ENCODE results near the gene SRP68. TPM values are rescaled to one million over a fixed set of nuclear protein-coding genes. Genes with fewer than 3 reads are reported as not detected.
A peak's percentile ranks its signal among the peaks of the same experiment; 100 is the strongest.

Gene SRP68
- total RNA-seq (2014; rRNA removed; shearing (Covaris generic); ENCODE audit: low replicate concordance), result 12.0 and 18.4 TPM in 2 replicates

GRCh38 chr17:76072148-76072858 is at the start of gene SRP68:
SRP68 (minus strand) TSS chr17:76072517; CDS start chr17:76072491, 26 bp downstream.
- H3K36me3 ChIP-seq (ENCODE audit: insufficient read depth, low read length), result no peaks in the 10 kb centered on the region
- H3K27ac ChIP-seq (ENCODE audit: low read length), result peak within 1 kb of the TSS; percentile 76
- H3K9ac ChIP-seq (ENCODE audit: low read length), result peak within 1 kb of the TSS; percentile 71
- peaks cover 28% of the 10 kb centered on the region for H3K4me1 ChIP-seq (ENCODE audit: low read length)
- H3K4me3 ChIP-seq (ENCODE audit: low read length), result peak within 1 kb of the TSS; percentile 94
- H3K9me3 ChIP-seq (ENCODE audit: low read length), result no peaks in the 10 kb centered on the region
- peak; percentile 94 for DNase-seq
- H4K20me1 ChIP-seq (ENCODE audit: insufficient read depth, low read depth, low read length), result peaks cover 12% of the 10 kb centered on the region
- H3K9me2 ChIP-seq (replicated peaks; ENCODE audit: insufficient read depth, low read length), result no peaks in the 10 kb centered on the region
- no peaks in the 10 kb centered on the region for H3K27me3 ChIP-seq (ENCODE audit: low read length)
- H3K4me2 ChIP-seq (ENCODE audit: low read depth, low read length, poor library complexity, severe bottlenecking), result peak within 1 kb of the TSS; percentile 92
- peak within 1 kb of the TSS; percentile 72 for H2AFZ ChIP-seq (ENCODE audit: low read length)
- peaks cover 13% of the 10 kb centered on the region for H3K79me2 ChIP-seq (ENCODE audit: low read length)

DNA sequence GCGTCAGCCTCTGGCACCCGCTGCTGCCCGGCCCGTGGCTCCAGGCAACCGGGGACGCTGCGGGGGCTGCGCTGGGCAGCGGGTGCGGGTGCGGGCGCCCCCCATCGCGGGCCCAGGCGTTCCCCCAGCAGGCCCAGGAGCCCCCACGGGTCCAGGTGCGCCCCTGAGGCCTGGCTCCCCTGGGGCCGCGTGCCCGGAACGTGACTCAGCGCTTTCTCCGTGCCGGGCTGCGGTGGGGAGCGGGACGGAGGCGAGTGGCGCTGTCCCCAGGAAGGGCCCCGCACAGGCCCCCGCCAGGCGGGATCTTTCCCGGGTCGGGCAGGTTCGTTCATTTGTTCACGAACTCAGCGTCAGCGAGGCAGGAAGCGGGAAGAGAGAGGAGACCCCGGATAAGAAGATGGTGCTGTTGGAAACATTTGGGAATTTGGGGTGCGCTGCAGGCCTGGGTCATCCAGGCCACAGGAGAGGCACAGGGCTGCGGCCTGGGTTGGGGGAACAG is 49.7 kb upstream of the SRP68 start:
- Histone ChIP-seq H4K20me1 (ENCODE audit: insufficient read depth, low read depth, low read length) (no peaks in the 10 kb centered on the region), H3K27me3 (ENCODE audit: low read length) (no peaks in the 10 kb centered on the region), H3K4me1 (ENCODE audit: low read length) (peaks cover 12% of the 10 kb centered on the region), H3K9ac (ENCODE audit: low read length) (peak overlapping the region; percentile 47), H3K79me2 (ENCODE audit: low read length) (no peaks in the 10 kb centered on the region), H3K36me3 (ENCODE audit: insufficient read depth, low read length) (no peaks in the 10 kb centered on the region), H3K4me2 (ENCODE audit: low read depth, low read length, poor library complexity, severe bottlenecking) (peak overlapping the region; percentile 58), H3K9me2 (replicated peaks; ENCODE audit: insufficient read depth, low read length) (no peaks in the 10 kb centered on the region), H3K4me3 (ENCODE audit: low read length) (peak overlapping the region; percentile 29; the same call in 1 of the 2 replicates), H3K27ac (ENCODE audit: low read length) (no peak overlapping the region), H3K9me3 (ENCODE audit: low read length) (no peaks in the 10 kb centered on the region), H2AFZ (ENCODE audit: low read length) (peak overlapping the region; percentile 71; the same call in 1 of the 2 replicates)
- DNase-seq, result no peak

DNA sequence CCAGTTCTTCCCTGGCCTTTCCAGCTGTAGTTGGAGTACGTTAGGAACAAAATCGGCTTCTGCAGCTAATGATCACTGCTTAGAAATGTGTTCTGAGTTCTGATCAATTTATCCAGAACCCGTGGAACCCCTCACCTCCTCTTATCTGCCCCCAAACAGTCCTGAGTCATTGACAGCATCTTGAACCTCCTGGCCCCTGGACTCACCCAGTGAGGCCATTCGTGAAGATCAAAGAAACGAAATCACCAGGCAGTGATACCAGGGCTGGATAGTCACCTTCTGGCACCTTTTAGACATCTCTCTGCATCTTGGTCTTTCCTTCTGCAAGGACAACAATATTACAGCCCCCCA is 48.3 kb upstream of the SRP68 start:
- Histone ChIP-seq H2AFZ (ENCODE audit: low read length) (no peak overlapping the region), H3K27me3 (ENCODE audit: low read length) (no peaks in the 10 kb centered on the region), H3K9me2 (replicated peaks; ENCODE audit: insufficient read depth, low read length) (no peaks in the 10 kb centered on the region), H3K36me3 (ENCODE audit: insufficient read depth, low read length) (no peaks in the 10 kb centered on the region), H3K4me1 (ENCODE audit: low read length) (peaks cover 12% of the 10 kb centered on the region), H4K20me1 (ENCODE audit: insufficient read depth, low read depth, low read length) (no peaks in the 10 kb centered on the region), H3K4me3 (ENCODE audit: low read length) (no peak overlapping the region), H3K9ac (ENCODE audit: low read length) (no peak overlapping the region), H3K79me2 (ENCODE audit: low read length) (no peaks in the 10 kb centered on the region), H3K4me2 (ENCODE audit: low read depth, low read length, poor library complexity, severe bottlenecking) (no peak overlapping the region), H3K27ac (ENCODE audit: low read length) (no peak overlapping the region), H3K9me3 (ENCODE audit: low read length) (no peaks in the 10 kb centered on the region)
- no peak for DNase-seq

GRCh38 chr17:76119409-76120371 is 47.4 kb upstream of the SRP68 start:
- DNase-seq, result no peak
- no peak overlapping the region for H3K4me3 ChIP-seq (ENCODE audit: low read length)

DNA sequence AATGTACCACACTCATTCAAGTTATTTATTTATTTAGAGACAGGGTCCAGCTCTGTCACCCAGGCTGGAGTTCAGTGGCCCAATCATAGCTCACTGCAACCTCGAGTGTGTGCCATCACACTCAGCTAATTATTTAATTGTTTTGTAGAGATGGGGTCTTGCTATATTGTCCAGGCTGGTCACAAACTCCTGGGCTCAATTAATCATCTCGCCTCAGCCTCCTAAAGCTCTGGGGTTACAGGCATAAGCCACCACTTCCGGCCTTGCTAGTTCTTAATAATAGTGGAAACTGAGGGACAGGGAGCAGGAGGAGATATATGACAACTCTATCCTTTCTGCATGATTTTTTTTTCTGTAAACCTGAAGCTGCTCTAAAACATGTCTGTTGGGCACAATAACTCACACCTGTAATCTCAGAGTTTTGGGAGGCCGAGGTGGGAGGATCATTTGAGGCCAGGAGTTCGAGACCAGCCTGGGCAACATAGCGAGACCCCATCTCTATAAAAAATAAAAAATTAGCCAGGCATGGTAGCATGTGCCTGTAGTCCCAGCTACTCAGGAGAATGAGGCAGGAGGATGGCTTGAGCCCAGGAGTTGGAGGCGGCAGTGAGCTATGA is 42.9 kb upstream of the SRP68 start:
- Histone ChIP-seq H3K9ac (ENCODE audit: low read length) (no peak overlapping the region), H3K4me1 (ENCODE audit: low read length) (no peaks in the 10 kb centered on the region), H3K36me3 (ENCODE audit: insufficient read depth, low read length) (no peaks in the 10 kb centered on the region), H3K9me3 (ENCODE audit: low read length) (no peaks in the 10 kb centered on the region), H2AFZ (ENCODE audit: low read length) (no peak overlapping the region), H3K9me2 (replicated peaks; ENCODE audit: insufficient read depth, low read length) (no peaks in the 10 kb centered on the region), H3K4me3 (ENCODE audit: low read length) (no peak overlapping the region), H4K20me1 (ENCODE audit: insufficient read depth, low read depth, low read length) (no peaks in the 10 kb centered on the region), H3K27me3 (ENCODE audit: low read length) (no peaks in the 10 kb centered on the region), H3K79me2 (ENCODE audit: low read length) (no peaks in the 10 kb centered on the region), H3K4me2 (ENCODE audit: low read depth, low read length, poor library complexity, severe bottlenecking) (no peak overlapping the region), H3K27ac (ENCODE audit: low read length) (no peak overlapping the region)
- DNase-seq, result no peak

More at GRCh38 chr17:76119409-76120371, 47.4 kb upstream of the SRP68 start:
- no peak overlapping the region for H3K4me2 ChIP-seq (ENCODE audit: low read depth, low read length, poor library complexity, severe bottlenecking)
- H3K9ac ChIP-seq (ENCODE audit: low read length), result no peak overlapping the region
- no peaks in the 10 kb centered on the region for H3K27me3 ChIP-seq (ENCODE audit: low read length)
- H3K79me2 ChIP-seq (ENCODE audit: low read length), result no peaks in the 10 kb centered on the region
- no peaks in the 10 kb centered on the region for H3K36me3 ChIP-seq (ENCODE audit: insufficient read depth, low read length)
- H3K9me2 ChIP-seq (replicated peaks; ENCODE audit: insufficient read depth, low read length), result no peaks in the 10 kb centered on the region
- no peak overlapping the region for H2AFZ ChIP-seq (ENCODE audit: low read length)
- H4K20me1 ChIP-seq (ENCODE audit: insufficient read depth, low read depth, low read length), result no peaks in the 10 kb centered on the region
- H3K27ac ChIP-seq (ENCODE audit: low read length), result no peak overlapping the region
- no peaks in the 10 kb centered on the region for H3K9me3 ChIP-seq (ENCODE audit: low read length)
- peaks cover 12% of the 10 kb centered on the region for H3K4me1 ChIP-seq (ENCODE audit: low read length)

DNA sequence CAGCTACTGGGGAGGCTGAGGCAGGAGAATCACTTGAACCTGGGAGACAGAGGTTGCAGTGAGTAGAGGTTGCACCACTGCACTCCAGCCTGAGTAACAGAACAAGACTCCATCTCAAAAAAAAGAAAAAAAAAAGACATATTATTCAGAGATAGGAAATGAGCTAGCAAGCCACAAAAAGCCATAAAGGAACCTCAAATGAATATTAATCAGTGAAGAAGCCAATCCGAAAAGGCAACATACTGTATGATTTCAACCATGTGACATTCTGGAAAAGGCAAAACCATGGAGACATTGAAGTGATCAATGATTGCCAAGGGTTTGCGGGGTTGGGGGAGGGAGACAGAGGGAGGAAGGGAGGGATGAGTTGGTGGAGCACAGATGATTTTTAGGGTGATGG is 39.6 kb upstream of the SRP68 start:
- Histone ChIP-seq H3K4me1 (ENCODE audit: low read length) (no peaks in the 10 kb centered on the region), H3K79me2 (ENCODE audit: low read length) (no peaks in the 10 kb centered on the region), H3K27ac (ENCODE audit: low read length) (no peak overlapping the region), H3K36me3 (ENCODE audit: insufficient read depth, low read length) (no peaks in the 10 kb centered on the region), H3K9me3 (ENCODE audit: low read length) (no peaks in the 10 kb centered on the region), H3K4me2 (ENCODE audit: low read depth, low read length, poor library complexity, severe bottlenecking) (no peak overlapping the region), H3K9ac (ENCODE audit: low read length) (no peak overlapping the region), H4K20me1 (ENCODE audit: insufficient read depth, low read depth, low read length) (no peaks in the 10 kb centered on the region), H3K27me3 (ENCODE audit: low read length) (no peaks in the 10 kb centered on the region), H3K4me3 (ENCODE audit: low read length) (no peak overlapping the region), H2AFZ (ENCODE audit: low read length) (no peak overlapping the region), H3K9me2 (replicated peaks; ENCODE audit: insufficient read depth, low read length) (no peaks in the 10 kb centered on the region)
- DNase-seq, result no peak

- Histone ChIP-seq H3K36me3 (ENCODE audit: insufficient read depth, low read length) (no peaks in the 10 kb centered on the region), H3K4me2 (ENCODE audit: low read depth, low read length, poor library complexity, severe bottlenecking) (no peak overlapping the region), H3K27ac (ENCODE audit: low read length) (no peak overlapping the region), H4K20me1 (ENCODE audit: insufficient read depth, low read depth, low read length) (peaks cover 3% of the 10 kb centered on the region; the same call in 1 of the 2 replicates), H3K79me2 (ENCODE audit: low read length) (peaks cover 10% of the 10 kb centered on the region), H2AFZ (ENCODE audit: low read length) (no peak overlapping the region), H3K9ac (ENCODE audit: low read length) (no peak overlapping the region), H3K9me2 (replicated peaks; ENCODE audit: insufficient read depth, low read length) (no peaks in the 10 kb centered on the region), H3K4me3 (ENCODE audit: low read length) (no peak overlapping the region), H3K27me3 (ENCODE audit: low read length) (no peaks in the 10 kb centered on the region), H3K9me3 (ENCODE audit: low read length) (no peaks in the 10 kb centered on the region), H3K4me1 (ENCODE audit: low read length) (peaks cover 18% of the 10 kb centered on the region)
- peak; percentile 76 for DNase-seq
Observed at GRCh38 chr17:76107509-76107908, 35.2 kb upstream of the SRP68 start.

Data from Karpas-422 (cell line).